ENCODE results near the gene EPHA3. TPM values are rescaled to one million over a fixed set of nuclear protein-coding genes. Genes with fewer than 3 reads are reported as not detected.

The EPHA3 gene
- total RNA-seq, 2 experiments from 2014 or later, result 0.12 to 0.20 TPM

GRCh38 chr3:89173546-89173945 lies 66.1 kb downstream of the EPHA3 start:
- no peak for DNase-seq
- Mint-ChIP-seq H3K4me3 (no peak overlapping the region), H3K27ac (no peak overlapping the region), H3K27me3 (no peaks in the 10 kb centered on the region), H3K4me1 (no peaks in the 10 kb centered on the region), H3K9me3 (no peaks in the 10 kb centered on the region), H3K36me3 (no peaks in the 10 kb centered on the region)

- Mint-ChIP-seq H3K9me3 (peaks cover 1% of the 10 kb centered on the region), H3K36me3 (no peaks in the 10 kb centered on the region), H3K4me3 (no peak overlapping the region), H3K4me1 (no peaks in the 10 kb centered on the region), H3K27me3 (no peaks in the 10 kb centered on the region), H3K27ac (no peak overlapping the region)
- no peak for DNase-seq
Observed at GRCh38 chr3:89179355-89180001, 72.1 kb downstream of the EPHA3 start.

- Mint-ChIP-seq H3K36me3 (no peaks in the 10 kb centered on the region), H3K4me1 (no peaks in the 10 kb centered on the region), H3K9me3 (peaks cover 1% of the 10 kb centered on the region), H3K27ac (no peak overlapping the region), H3K27me3 (no peaks in the 10 kb centered on the region), H3K4me3 (no peak overlapping the region)
- DNase-seq, result no peak
Observed at GRCh38 chr3:89180334-89180733, 72.9 kb downstream of the EPHA3 start.

- Mint-ChIP-seq H3K4me1 (no peaks in the 10 kb centered on the region), H3K27ac (no peak overlapping the region), H3K9me3 (peaks cover 1% of the 10 kb centered on the region), H3K4me3 (no peak overlapping the region), H3K27me3 (no peaks in the 10 kb centered on the region), H3K36me3 (no peaks in the 10 kb centered on the region)
- no peak for DNase-seq
Observed at GRCh38 chr3:89182056-89182455, 74.6 kb downstream of the EPHA3 start.

GRCh38 chr3:89184151-89184995 lies 77.0 kb downstream of the EPHA3 start:
- H3K36me3 Mint-ChIP-seq, result no peaks in the 10 kb centered on the region

GRCh38 chr3:89186456-89186855 lies 79.0 kb downstream of the EPHA3 start:
- Mint-ChIP-seq H3K4me1 (no peaks in the 10 kb centered on the region), H3K9me3 (peaks cover 1% of the 10 kb centered on the region)

More at GRCh38 chr3:89184151-89184995, 77.0 kb downstream of the EPHA3 start:
- H3K27me3 Mint-ChIP-seq, result no peaks in the 10 kb centered on the region
- peaks cover 1% of the 10 kb centered on the region for H3K9me3 Mint-ChIP-seq
- H3K27ac Mint-ChIP-seq, result no peak overlapping the region
- no peak overlapping the region for H3K4me3 Mint-ChIP-seq
- H3K4me1 Mint-ChIP-seq, result no peaks in the 10 kb centered on the region
- no peak for DNase-seq

GRCh38 chr3:89198591-89198990 lies 91.2 kb downstream of the EPHA3 start:
- no peaks in the 10 kb centered on the region for H3K4me1 Mint-ChIP-seq
- no peaks in the 10 kb centered on the region for H3K9me3 Mint-ChIP-seq
- H3K27me3 Mint-ChIP-seq, result no peaks in the 10 kb centered on the region
- no peak for DNase-seq
- H3K27ac Mint-ChIP-seq, result no peak overlapping the region
- H3K4me3 Mint-ChIP-seq, result no peak overlapping the region
- H3K36me3 Mint-ChIP-seq, result no peaks in the 10 kb centered on the region

More at GRCh38 chr3:89186456-89186855, 79.0 kb downstream of the EPHA3 start:
- Mint-ChIP-seq H3K4me3 (no peak overlapping the region), H3K27me3 (no peaks in the 10 kb centered on the region), H3K27ac (no peak overlapping the region), H3K36me3 (no peaks in the 10 kb centered on the region)
- no peak for DNase-seq

GRCh38 chr3:89212619-89213018 lies 105.2 kb downstream of the EPHA3 start:
- Mint-ChIP-seq H3K4me3 (no peak overlapping the region), H3K27ac (no peak overlapping the region), H3K9me3 (peaks cover 2% of the 10 kb centered on the region), H3K36me3 (no peaks in the 10 kb centered on the region), H3K4me1 (no peaks in the 10 kb centered on the region), H3K27me3 (no peaks in the 10 kb centered on the region)
- no peak for DNase-seq

- H3K27me3 Mint-ChIP-seq, result no peaks in the 10 kb centered on the region
- peaks cover 4% of the 10 kb centered on the region for H3K9me3 Mint-ChIP-seq
- no peaks in the 10 kb centered on the region for H3K4me1 Mint-ChIP-seq
- no peaks in the 10 kb centered on the region for H3K36me3 Mint-ChIP-seq
- no peak for DNase-seq
- H3K27ac Mint-ChIP-seq, result no peak overlapping the region
- H3K4me3 Mint-ChIP-seq, result no peak overlapping the region
Observed at GRCh38 chr3:89216016-89216739, 108.8 kb downstream of the EPHA3 start.

- no peaks in the 10 kb centered on the region for H3K4me1 Mint-ChIP-seq
- H3K27me3 Mint-ChIP-seq, result no peaks in the 10 kb centered on the region
- no peaks in the 10 kb centered on the region for H3K36me3 Mint-ChIP-seq
- no peak overlapping the region for H3K4me3 Mint-ChIP-seq
- no peak for DNase-seq
- H3K9me3 Mint-ChIP-seq, result peaks cover 1% of the 10 kb centered on the region
- no peak overlapping the region for H3K27ac Mint-ChIP-seq
Observed at GRCh38 chr3:89217148-89217685, 109.8 kb downstream of the EPHA3 start.

GRCh38 chr3:89221924-89222323 lies 114.5 kb downstream of the EPHA3 start:
- no peaks in the 10 kb centered on the region for H3K4me1 Mint-ChIP-seq
- no peaks in the 10 kb centered on the region for H3K36me3 Mint-ChIP-seq
- H3K9me3 Mint-ChIP-seq, result peaks cover 1% of the 10 kb centered on the region
- no peak overlapping the region for H3K27ac Mint-ChIP-seq
- H3K4me3 Mint-ChIP-seq, result no peak overlapping the region
- DNase-seq, result no peak
- H3K27me3 Mint-ChIP-seq, result no peaks in the 10 kb centered on the region

- no peak for DNase-seq
- Mint-ChIP-seq H3K9me3 (peaks cover under 1% of the 10 kb centered on the region), H3K4me3 (no peak overlapping the region), H3K27me3 (no peaks in the 10 kb centered on the region), H3K27ac (no peak overlapping the region), H3K36me3 (no peaks in the 10 kb centered on the region), H3K4me1 (no peaks in the 10 kb centered on the region)
Observed at GRCh38 chr3:89223188-89223587, 115.8 kb downstream of the EPHA3 start.

- no peaks in the 10 kb centered on the region for H3K4me1 Mint-ChIP-seq
- no peaks in the 10 kb centered on the region for H3K9me3 Mint-ChIP-seq
- no peak for DNase-seq
- H3K4me3 Mint-ChIP-seq, result no peak overlapping the region
- H3K27me3 Mint-ChIP-seq, result no peaks in the 10 kb centered on the region
- no peaks in the 10 kb centered on the region for H3K36me3 Mint-ChIP-seq
- no peak overlapping the region for H3K27ac Mint-ChIP-seq
Observed at GRCh38 chr3:89227218-89227617, 119.8 kb downstream of the EPHA3 start.

- H3K36me3 Mint-ChIP-seq, result no peaks in the 10 kb centered on the region
- H3K27ac Mint-ChIP-seq, result no peak overlapping the region
- no peaks in the 10 kb centered on the region for H3K4me1 Mint-ChIP-seq
- no peak overlapping the region for H3K4me3 Mint-ChIP-seq
- H3K9me3 Mint-ChIP-seq, result no peaks in the 10 kb centered on the region
- no peaks in the 10 kb centered on the region for H3K27me3 Mint-ChIP-seq
- DNase-seq, result no peak
Observed at GRCh38 chr3:89227634-89228033, 120.2 kb downstream of the EPHA3 start.

GRCh38 chr3:89232155-89232554 lies 124.7 kb downstream of the EPHA3 start:
- Mint-ChIP-seq H3K4me3 (no peak overlapping the region), H3K4me1 (no peaks in the 10 kb centered on the region), H3K36me3 (no peaks in the 10 kb centered on the region), H3K9me3 (peaks cover 3% of the 10 kb centered on the region), H3K27ac (no peak overlapping the region), H3K27me3 (no peaks in the 10 kb centered on the region)
- no peak for DNase-seq

Data from activated naive CD8-positive, alpha-beta T cell treated with anti-CD3 and anti-CD28 coated beads for 36 hours (primary cell).